Naive thymus-derived CD8-positive, alpha-beta T cell (primary cell): ENCODE data around the gene IQCF2. TPM values are rescaled to one million over a fixed set of nuclear protein-coding genes. Genes with fewer than 3 reads are reported as not detected.

Experiments used
- ATAC-seq, 2 donors: fragments of 150-1000 bp; cut with Tn5 transposase in 1 of 2; sonication (Bioruptor Pico), chemical (Tn5 transposase) in 1 of 2; 1 replicate in 1 of 2; 2 replicates in 1 of 2; pipeline ENCODE4 v1.10.0; 2021; ENCODE audit warnings: mild to moderate bottlenecking in 2 of 2, moderate library complexity in 2 of 2
- POLR2A ChIA-PET: fragments of 350-600 bp; sonication (Branson Sonifier 250); formaldehyde crosslinking; loops from one replicate; lab custom pipeline; 2021; ENCODE audit warnings: antibody characterized with exemption; lab: Charles Lee
- DNase-seq, 10 donors: peaks; one replicate each; pipeline versions ENCODE4 v3.0.0 to v3.0.0-alpha.2; 2020 to 2022
- H3K27ac Mint-ChIP-seq, 10 donors: one replicate each; pipeline ENCODE4 v1.8.0; 2020 to 2022; ENCODE audit warnings: mild to moderate bottlenecking in 10 of 10, mixed read lengths in 10 of 10, moderate library complexity in 4 of 10, inconsistent platforms in 1 of 10
- H3K27me3 Mint-ChIP-seq, 5 donors: one replicate each; pipeline ENCODE4 v1.8.0; 2021 to 2022; ENCODE audit warnings: mixed read lengths in 5 of 5
- H3K36me3 Mint-ChIP-seq, 3 donors: one replicate each; pipeline ENCODE4 v1.8.0; 2020 to 2022; ENCODE audit warnings: mixed read lengths in 3 of 3, mild to moderate bottlenecking in 2 of 3, inconsistent platforms in 1 of 3
- H3K4me1 Mint-ChIP-seq, 4 donors: one replicate each; pipeline ENCODE4 v1.8.0; 2021 to 2022; ENCODE audit warnings: mixed read lengths in 4 of 4
- H3K4me3 Mint-ChIP-seq, 10 donors: one replicate each; pipeline ENCODE4 v1.8.0; 2020 to 2022; ENCODE audit warnings: mild to moderate bottlenecking in 10 of 10, mixed read lengths in 10 of 10, moderate library complexity in 6 of 10, inconsistent platforms in 1 of 10
- H3K9me3 Mint-ChIP-seq, 9 donors: one replicate each; pipeline ENCODE4 v1.8.0; 2020 to 2022; ENCODE audit warnings: mixed read lengths in 9 of 9, mild to moderate bottlenecking in 3 of 9, inconsistent platforms in 1 of 9, moderate library complexity in 1 of 9
- polyA plus RNA-seq, 3 donors: library from polyadenylated mRNA; unstranded; fragments of 300-500 nt; fragmentation: Illumina TruSeq; gene quantifications; one replicate each; pipeline ENCODE4 v1.2.3, GENCODE V29; 2021
- total RNA-seq, 8 experiments: library from RNA in 2 of 8; stranded (reverse) in 2 of 8; gene quantifications; one replicate each; pipeline ENCODE4 v1.2.3 and lab custom pipeline; 2021 to 2026

Gene IQCF2
- total RNA-seq: not detected
- not detected for polyA plus RNA-seq
- total RNA-seq (lab: John Stamatoyannopoulos, UW): 0 to 0.08 (median 0) reads per million in 6 experiments

DNA sequence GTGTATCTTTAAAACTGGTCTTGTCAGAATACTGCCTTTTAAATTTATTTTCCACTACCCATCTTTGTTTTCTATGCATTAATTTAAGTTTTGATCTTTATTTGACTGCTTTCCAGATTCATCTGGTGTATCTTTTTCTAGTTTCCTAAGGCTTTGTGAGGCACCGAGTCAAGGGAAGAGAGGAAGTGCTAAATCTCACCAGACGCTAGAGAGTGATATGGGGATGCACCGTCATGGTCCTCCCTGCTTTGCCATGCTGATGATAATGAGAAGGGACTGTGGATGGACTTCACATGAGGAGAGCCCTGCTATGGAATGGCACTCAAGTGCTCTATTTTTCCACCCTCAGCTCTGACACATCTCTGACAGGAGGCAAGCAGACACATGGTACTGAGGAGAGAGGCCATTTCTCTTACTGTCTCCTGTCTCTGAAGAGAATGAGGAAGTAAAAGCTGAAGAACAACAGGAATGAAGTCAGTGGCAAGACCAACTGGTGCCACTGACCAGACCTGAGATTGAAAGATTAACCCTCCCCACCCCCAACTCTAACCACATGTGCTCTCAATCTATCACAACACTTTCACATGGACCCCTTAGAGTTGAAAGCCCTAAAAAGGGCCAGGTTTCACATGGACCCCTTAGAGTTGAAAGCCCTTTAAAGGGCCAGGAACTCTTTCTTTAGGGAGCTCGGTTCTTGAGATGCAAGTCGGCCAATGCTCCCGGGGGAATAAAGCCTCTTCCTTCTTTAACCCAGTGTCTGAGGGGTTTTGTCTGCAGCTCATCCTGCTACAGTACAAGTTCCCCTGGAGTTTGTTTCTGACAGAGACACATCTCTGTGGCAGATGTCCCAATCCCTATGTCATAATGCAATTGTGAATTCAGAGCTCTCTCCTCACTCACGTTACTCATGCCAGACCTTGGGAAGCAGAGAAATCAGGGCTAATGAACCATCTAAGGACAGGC, at the start of gene IQCF2:
IQCF2 (plus strand) TSS at position 913 of the 963 bp plus-strand sequence. CDS start 52 bp downstream, outside the sequence.
- Mint-ChIP-seq H3K27me3 (peaks cover 3 to 19% (median 12%) of the 10 kb centered on the region in 5 donors), H3K4me1 (peaks cover 0 to 5% (median 2%) of the 10 kb centered on the region in 4 donors), H3K27ac (no peak within 1 kb of the TSS), H3K9me3 (peaks cover 0 to 9% (median 0%) of the 10 kb centered on the region in 9 donors), H3K4me3 (no peak within 1 kb of the TSS), H3K36me3 (peaks cover 0 to 7% (median 0%) of the 10 kb centered on the region in 3 donors)
- POLR2A ChIA-PET: no interaction called here
- ATAC-seq (no peak), DNase-seq (no peak)

GRCh38 chr3:51813539-51813938, 47.9 kb upstream of the IQCF2 start:
- Mint-ChIP-seq H3K27ac (no peak overlapping the region), H3K4me1 (no peaks in the 10 kb centered on the region), H3K9me3 (no peaks in the 10 kb centered on the region), H3K27me3 (peaks cover 11 to 31% (median 20%) of the 10 kb centered on the region in 5 donors), H3K4me3 (no peak overlapping the region), H3K36me3 (peaks cover 0 to 2% (median 0%) of the 10 kb centered on the region in 3 donors)
- POLR2A ChIA-PET: no interaction called here
- no peak for ATAC-seq
- DNase-seq: no peak

- peaks cover 11 to 35% (median 24%) of the 10 kb centered on the region in 5 donors for H3K27me3 Mint-ChIP-seq
- DNase-seq: no peak
- no peaks in the 10 kb centered on the region for H3K9me3 Mint-ChIP-seq
- H3K27ac Mint-ChIP-seq: no peak overlapping the region
- no peak overlapping the region for H3K4me3 Mint-ChIP-seq
- no peak for ATAC-seq
- peaks cover 0 to 2% (median 0%) of the 10 kb centered on the region in 3 donors for H3K36me3 Mint-ChIP-seq
- no peaks in the 10 kb centered on the region for H3K4me1 Mint-ChIP-seq
- POLR2A ChIA-PET: no interaction called here
These were observed 47.4 kb upstream of the IQCF2 start for GRCh38 chr3:51814034-51814433.

GRCh38 chr3:51815614-51816013, 45.8 kb upstream of the IQCF2 start:
- Mint-ChIP-seq H3K27ac (no peak overlapping the region), H3K9me3 (peaks cover 0 to 2% (median 0%) of the 10 kb centered on the region in 9 donors), H3K4me1 (peaks cover 0 to under 1% (median 0%) of the 10 kb centered on the region in 4 donors), H3K4me3 (no peak overlapping the region), H3K27me3 (peaks cover 13 to 47% (median 32%) of the 10 kb centered on the region in 5 donors), H3K36me3 (peaks cover 0 to 2% (median 0%) of the 10 kb centered on the region in 3 donors)
- ATAC-seq: no peak
- no peak for DNase-seq
- POLR2A ChIA-PET: no interaction called here

DNA sequence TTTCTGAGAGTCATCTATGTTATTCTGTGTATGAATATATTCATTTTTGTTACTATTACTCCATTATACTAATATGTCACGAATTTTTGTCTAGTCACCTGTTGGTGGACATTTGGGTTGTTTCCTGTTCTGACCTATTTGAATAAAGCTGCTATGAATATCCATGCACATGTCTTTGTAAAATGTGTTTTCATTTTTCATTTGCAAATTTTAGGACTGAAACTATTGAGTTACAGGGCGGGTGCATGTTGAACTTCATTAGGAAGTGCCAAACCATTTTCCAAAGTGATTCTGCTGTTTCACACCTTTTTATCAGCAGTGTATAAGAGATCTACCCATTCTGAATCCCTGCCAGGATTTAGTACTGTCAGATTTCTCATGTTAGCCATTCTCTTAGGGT, 44.7 kb upstream of the IQCF2 start:
- no peak for DNase-seq
- POLR2A ChIA-PET: no interaction called here
- Mint-ChIP-seq H3K36me3 (peaks cover 2 to 3% (median 2%) of the 10 kb centered on the region in 3 donors), H3K27me3 (peaks cover 17 to 58% (median 34%) of the 10 kb centered on the region in 5 donors), H3K4me1 (peaks cover 0 to 2% (median under 1%) of the 10 kb centered on the region in 4 donors), H3K9me3 (peaks cover 0 to 6% (median 3%) of the 10 kb centered on the region in 9 donors), H3K4me3 (no peak overlapping the region), H3K27ac (no peak overlapping the region)
- ATAC-seq: no peak

GRCh38 chr3:51817375-51817774, 44.0 kb upstream of the IQCF2 start:
- no peak for DNase-seq
- H3K27ac Mint-ChIP-seq: no peak overlapping the region
- peaks cover 0 to 2% (median under 1%) of the 10 kb centered on the region in 4 donors for H3K4me1 Mint-ChIP-seq
- peaks cover 20 to 63% (median 36%) of the 10 kb centered on the region in 5 donors for H3K27me3 Mint-ChIP-seq
- H3K36me3 Mint-ChIP-seq: peaks cover 0 to 5% (median 2%) of the 10 kb centered on the region in 3 donors
- ATAC-seq: no peak
- H3K9me3 Mint-ChIP-seq: peaks cover 0 to 8% (median 4%) of the 10 kb centered on the region in 9 donors
- POLR2A ChIA-PET: no interaction called here
- H3K4me3 Mint-ChIP-seq: no peak overlapping the region

- H3K4me1 Mint-ChIP-seq: peaks cover 5 to 10% (median 7%) of the 10 kb centered on the region in 4 donors
- peaks cover 23 to 63% (median 41%) of the 10 kb centered on the region in 5 donors for H3K27me3 Mint-ChIP-seq
- POLR2A ChIA-PET: no interaction called here
- H3K4me3 Mint-ChIP-seq: no peak overlapping the region
- no peak overlapping the region for H3K27ac Mint-ChIP-seq
- DNase-seq (no peak), ATAC-seq (no peak)
- H3K36me3 Mint-ChIP-seq: peaks cover 0 to 11% (median 2%) of the 10 kb centered on the region in 3 donors
- peaks cover 0 to 8% (median 4%) of the 10 kb centered on the region in 9 donors for H3K9me3 Mint-ChIP-seq
These were observed 42.3 kb upstream of the IQCF2 start for GRCh38 chr3:51819151-51819550.

DNA sequence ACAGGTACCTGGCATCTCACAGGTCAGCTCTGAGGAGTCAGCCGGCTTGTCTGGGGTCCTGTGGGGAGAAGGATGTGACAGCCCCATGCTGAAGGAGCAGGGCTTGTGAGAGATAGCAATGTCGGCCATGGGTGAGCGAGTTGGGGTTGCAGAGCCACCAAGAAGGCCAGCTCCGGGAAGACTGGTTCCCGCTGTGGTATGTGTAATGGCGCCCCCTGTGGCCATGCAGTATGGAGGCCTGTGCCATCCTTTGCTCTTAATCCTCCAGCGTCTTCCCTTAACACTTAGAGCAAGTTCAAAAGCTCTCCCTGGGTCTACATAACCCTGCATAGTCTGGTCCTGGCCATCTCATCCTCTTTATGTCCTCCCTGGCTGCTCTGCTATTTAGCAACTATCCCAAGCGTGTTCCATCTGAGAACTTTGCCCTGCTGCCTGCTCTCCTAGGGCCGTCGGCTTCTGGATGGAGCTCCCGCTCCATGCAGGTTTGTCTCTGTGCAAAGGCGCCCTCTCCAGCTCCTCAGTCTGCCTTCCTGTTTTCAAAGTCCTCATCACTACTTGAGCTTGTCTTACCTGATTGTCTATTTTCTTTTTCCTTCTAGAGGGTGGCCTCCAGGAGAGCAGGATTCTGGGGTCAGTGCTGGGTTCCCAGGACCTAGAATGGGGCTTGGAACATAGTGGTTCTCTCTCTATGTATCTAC, 41.6 kb upstream of the IQCF2 start:
- Mint-ChIP-seq H3K36me3 (peaks cover 0 to 11% (median 2%) of the 10 kb centered on the region in 3 donors), H3K27ac (no peak overlapping the region), H3K9me3 (peaks cover 0 to 8% (median 4%) of the 10 kb centered on the region in 9 donors), H3K4me1 (peaks cover 5 to 10% (median 7%) of the 10 kb centered on the region in 4 donors), H3K4me3 (no peak overlapping the region), H3K27me3 (peaks cover 28 to 59% (median 42%) of the 10 kb centered on the region in 5 donors)
- DNase-seq (no peak), ATAC-seq (no peak)
- POLR2A ChIA-PET: no interaction called here

DNA sequence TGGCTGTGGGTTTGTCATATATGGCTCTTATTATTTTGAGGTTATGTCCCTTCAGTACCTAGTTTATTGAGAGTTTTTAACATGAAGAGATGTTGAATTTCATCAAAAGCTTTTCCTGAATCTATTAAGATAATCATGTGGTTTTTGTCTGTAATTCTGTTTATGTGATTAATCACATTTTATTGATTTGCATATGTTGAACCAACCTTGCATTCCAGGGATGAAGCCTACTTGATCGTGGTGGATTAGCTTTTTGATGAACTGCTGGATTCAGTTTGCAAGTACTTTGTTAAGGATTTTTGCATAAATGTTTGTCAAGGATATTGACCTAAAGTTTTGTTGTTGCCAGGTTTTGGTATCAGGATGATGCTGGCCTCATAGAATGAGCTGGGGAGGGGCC, 33.1 kb upstream of the IQCF2 start:
- DNase-seq (no peak), ATAC-seq (no peak)
- POLR2A ChIA-PET: no interaction called here
- Mint-ChIP-seq H3K27ac (no peak overlapping the region), H3K27me3 (peaks cover 0 to 17% (median 12%) of the 10 kb centered on the region in 5 donors), H3K4me3 (no peak overlapping the region), H3K9me3 (peaks cover 0 to 40% (median 22%) of the 10 kb centered on the region in 9 donors), H3K36me3 (peaks cover 0 to 29% (median 12%) of the 10 kb centered on the region in 3 donors), H3K4me1 (peaks cover under 1 to 5% (median 3%) of the 10 kb centered on the region in 4 donors)

DNA sequence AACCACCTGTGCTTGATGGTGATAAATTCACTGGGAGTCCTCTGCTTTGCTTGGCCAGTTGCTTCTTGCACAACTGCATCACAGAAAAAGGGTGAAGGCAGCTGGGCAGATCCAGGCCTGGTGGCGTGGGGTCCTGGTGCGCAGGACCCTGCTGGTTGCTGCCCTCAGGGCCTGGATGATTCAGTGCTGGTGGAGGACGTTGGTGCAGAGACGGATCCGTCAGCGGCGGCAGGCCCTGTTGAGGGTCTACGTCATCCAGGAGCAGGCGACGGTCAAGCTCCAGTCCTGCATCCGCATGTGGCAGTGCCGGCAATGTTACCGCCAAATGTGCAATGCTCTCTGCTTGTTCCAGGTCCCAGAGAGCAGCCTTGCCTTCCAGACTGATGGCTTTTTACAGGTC, 31.1 kb upstream of the IQCF2 start:
- H3K27ac Mint-ChIP-seq: no peak overlapping the region
- no peak for ATAC-seq
- H3K9me3 Mint-ChIP-seq: peaks cover 10 to 47% (median 29%) of the 10 kb centered on the region in 9 donors
- H3K36me3 Mint-ChIP-seq: peaks cover 0 to 34% (median 12%) of the 10 kb centered on the region in 3 donors
- H3K27me3 Mint-ChIP-seq: peaks cover 9 to 29% (median 16%) of the 10 kb centered on the region in 5 donors
- H3K4me1 Mint-ChIP-seq: no peaks in the 10 kb centered on the region
- DNase-seq: no peak
- POLR2A ChIA-PET: no interaction called here
- no peak overlapping the region for H3K4me3 Mint-ChIP-seq

DNA sequence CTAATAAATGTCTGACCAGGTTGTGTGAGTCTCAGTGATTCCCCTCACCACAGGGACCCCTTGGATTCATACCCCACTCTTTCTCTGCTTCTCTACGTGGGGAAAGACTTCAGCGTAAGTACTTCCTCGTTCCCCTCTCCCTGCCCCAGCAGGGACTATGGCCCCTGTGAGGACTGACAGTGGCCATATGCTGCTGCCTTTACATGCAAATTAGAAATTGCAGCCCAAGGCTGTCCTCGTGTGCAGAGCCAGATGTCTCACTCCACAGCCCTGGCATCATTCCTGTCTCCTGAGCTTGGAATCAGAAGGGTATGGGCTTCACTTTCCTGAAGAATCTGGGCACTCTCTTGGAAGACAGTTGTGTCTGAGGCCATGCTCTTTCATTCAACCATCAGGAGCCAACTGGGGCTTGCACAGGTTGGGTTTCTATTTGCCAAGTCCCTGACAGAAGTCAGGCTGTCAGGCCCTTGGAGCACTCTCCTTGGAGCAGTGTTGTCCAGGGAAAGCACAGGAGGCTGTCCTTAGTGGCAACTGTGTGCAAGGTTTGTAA, 30.5 kb upstream of the IQCF2 start:
- peaks cover 10 to 47% (median 29%) of the 10 kb centered on the region in 9 donors for H3K9me3 Mint-ChIP-seq
- H3K4me1 Mint-ChIP-seq: no peaks in the 10 kb centered on the region
- H3K36me3 Mint-ChIP-seq: peaks cover 0 to 34% (median 12%) of the 10 kb centered on the region in 3 donors
- no peak overlapping the region for H3K27ac Mint-ChIP-seq
- H3K4me3 Mint-ChIP-seq: no peak overlapping the region
- ATAC-seq (no peak), DNase-seq (no peak)
- H3K27me3 Mint-ChIP-seq: peaks cover 9 to 29% (median 15%) of the 10 kb centered on the region in 5 donors
- POLR2A ChIA-PET: no interaction called here

GRCh38 chr3:51836606-51837005, 24.8 kb upstream of the IQCF2 start:
- no peak for ATAC-seq

More at GRCh38 chr3:51836606-51837005, 24.8 kb upstream of the IQCF2 start:
- peaks cover 0 to 18% (median 3%) of the 10 kb centered on the region in 9 donors for H3K9me3 Mint-ChIP-seq
- H3K27ac Mint-ChIP-seq: no peak overlapping the region
- H3K27me3 Mint-ChIP-seq: peaks cover 8 to 45% (median 21%) of the 10 kb centered on the region in 5 donors
- H3K4me3 Mint-ChIP-seq: no peak overlapping the region
- H3K4me1 Mint-ChIP-seq: no peaks in the 10 kb centered on the region
- POLR2A ChIA-PET: no interaction called here
- peaks cover 0 to 6% (median 0%) of the 10 kb centered on the region in 3 donors for H3K36me3 Mint-ChIP-seq
- DNase-seq: no peak
